ENCODE results near the gene HK2.

- TF ChIP-seq, protein P1, sequence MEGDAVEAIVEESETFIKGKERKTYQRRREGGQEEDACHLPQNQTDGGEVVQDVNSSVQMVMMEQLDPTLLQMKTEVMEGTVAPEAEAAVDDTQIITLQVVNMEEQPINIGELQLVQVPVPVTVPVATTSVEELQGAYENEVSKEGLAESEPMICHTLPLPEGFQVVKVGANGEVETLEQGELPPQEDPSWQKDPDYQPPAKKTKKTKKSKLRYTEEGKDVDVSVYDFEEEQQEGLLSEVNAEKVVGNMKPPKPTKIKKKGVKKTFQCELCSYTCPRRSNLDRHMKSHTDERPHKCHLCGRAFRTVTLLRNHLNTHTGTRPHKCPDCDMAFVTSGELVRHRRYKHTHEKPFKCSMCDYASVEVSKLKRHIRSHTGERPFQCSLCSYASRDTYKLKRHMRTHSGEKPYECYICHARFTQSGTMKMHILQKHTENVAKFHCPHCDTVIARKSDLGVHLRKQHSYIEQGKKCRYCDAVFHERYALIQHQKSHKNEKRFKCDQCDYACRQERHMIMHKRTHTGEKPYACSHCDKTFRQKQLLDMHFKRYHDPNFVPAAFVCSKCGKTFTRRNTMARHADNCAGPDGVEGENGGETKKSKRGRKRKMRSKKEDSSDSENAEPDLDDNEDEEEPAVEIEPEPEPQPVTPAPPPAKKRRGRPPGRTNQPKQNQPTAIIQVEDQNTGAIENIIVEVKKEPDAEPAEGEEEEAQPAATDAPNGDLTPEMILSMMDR (conservative IDR thresholded peaks at IDR 0.05; ENCODE audit: low read length): no peak
- TF ChIP-seq EZH2phosphoT487 (IDR thresholded peaks at IDR 0.05; ENCODE audit: borderline replicate concordance): no peak
Measured at GRCh38 chr2:74812787-74813590, 20.9 kb upstream of the HK2 start.

Measured in Loucy (cell line).